HepG2 (cell line): ENCODE measurements around the gene GNAL. TPM values are rescaled to one million over a fixed set of nuclear protein-coding genes. Genes with fewer than 3 reads are reported as not detected.

ENCODE experiments used
- CREBL2 ChIP-seq: sonication (generic); formaldehyde crosslinking; IDR thresholded peaks from 2 replicates; pipeline ENCODE4 v1.8.1; 2023; ENCODE audit warnings: missing genetic modification reagents, mild to moderate bottlenecking, borderline replicate concordance
- DPF2 ChIP-seq: sonication (generic); formaldehyde crosslinking; IDR thresholded peaks from 2 replicates; pipeline ENCODE4 v1.4.0; 2020; ENCODE audit warnings: mild to moderate bottlenecking, low read depth, missing genetic modification reagents, borderline replicate concordance
- HDAC2 ChIP-seq: sonication (generic); formaldehyde crosslinking; IDR thresholded peaks from 2 replicates; pipeline ENCODE4 v1.4.0; 2020; ENCODE audit warnings: missing genetic modification reagents
- LCORL ChIP-seq, 2 experiments: fragments of 450-650 bp in 1 of 2; sonication (generic) in 1 of 2; formaldehyde crosslinking in 1 of 2; IDR thresholded peaks; 2 replicates each; pipeline versions ENCODE4 v1.5.0 to v1.6.1; 2017 to 2020; ENCODE audit warnings: antibody characterized with exemption in 1 of 2, missing genetic modification reagents in 1 of 2
- MIER3 ChIP-seq: IDR thresholded peaks from 2 replicates; pipeline ENCODE4 v1.6.1; 2016; ENCODE audit warnings: missing compliant biosample characterization, borderline replicate concordance
- MYPOP ChIP-seq: sonication (generic); formaldehyde crosslinking; IDR thresholded peaks from 2 replicates; pipeline ENCODE4 v1.8.1; 2023; ENCODE audit warnings: mild to moderate bottlenecking, moderate library complexity, missing genetic modification reagents
- NFE2L2 ChIP-seq: fragments of 150-350 bp; IDR thresholded peaks from 2 replicates; pipeline ENCODE4 v1.6.1; 2014; ENCODE audit warnings: low read length
- PLRG1 ChIP-seq: fragments of 450-650 bp; conservative IDR thresholded peaks from 2 replicates; pipeline ENCODE4 v1.6.1; 2016
- RELA ChIP-seq: sonication (generic); formaldehyde crosslinking; IDR thresholded peaks from 2 replicates; pipeline ENCODE4 v1.4.0; 2020; ENCODE audit warnings: missing genetic modification reagents
- SALL1 ChIP-seq: sonication (generic); formaldehyde crosslinking; IDR thresholded peaks from 2 replicates; pipeline ENCODE4 v1.8.0; 2022; ENCODE audit warnings: mild to moderate bottlenecking, missing genetic modification reagents
- TARDBP ChIP-seq: sonication (generic); formaldehyde crosslinking; IDR thresholded peaks from 2 replicates; pipeline ENCODE4 v1.8.0; 2022; ENCODE audit warnings: mild to moderate bottlenecking, missing genetic modification reagents
- TBX3 ChIP-seq: fragments of 450-650 bp; IDR thresholded peaks from 2 replicates; pipeline ENCODE4 v1.6.1; 2017; ENCODE audit warnings: antibody characterized with exemption, mild to moderate bottlenecking, inconsistent platforms, borderline replicate concordance
- ZBTB3 ChIP-seq: sonication (generic); formaldehyde crosslinking; IDR thresholded peaks from 2 replicates; pipeline ENCODE4 v1.4.0; 2020; ENCODE audit warnings: low read depth, mild to moderate bottlenecking, moderate library complexity, missing genetic modification reagents, borderline replicate concordance
- ZFP62 ChIP-seq: sonication (generic); formaldehyde crosslinking; IDR thresholded peaks from 2 replicates; pipeline ENCODE4 v1.4.0; 2020; ENCODE audit warnings: missing genetic modification reagents
- ZNF274 ChIP-seq: sonication (generic); formaldehyde crosslinking; IDR thresholded peaks from 2 replicates; pipeline ENCODE4 v1.5.1; 2020; ENCODE audit warnings: mild to moderate bottlenecking, missing genetic modification reagents
- ZNF503 ChIP-seq: sonication (generic); formaldehyde crosslinking; IDR thresholded peaks from 2 replicates; pipeline ENCODE4 v1.4.0; 2020; ENCODE audit warnings: missing genetic modification reagents
- ZNF572 ChIP-seq: sonication (generic); formaldehyde crosslinking; IDR thresholded peaks from 2 replicates; pipeline ENCODE4 v1.5.1; 2020; ENCODE audit warnings: mild to moderate bottlenecking, missing genetic modification reagents
- ZNF768 ChIP-seq: sonication (generic); formaldehyde crosslinking; IDR thresholded peaks from 2 replicates; pipeline ENCODE4 v1.4.0; 2020; ENCODE audit warnings: missing genetic modification reagents
- polyA plus RNA-seq, 8 experiments: library from polyadenylated mRNA; depleted of rRNA in 3 of 8; stranded (reverse) in 7 of 8; unstranded in 1 of 8; fragments of >200 nt; fragmentation: Illumina TruSeq in 4 of 8; extraction: Trizol in 4 of 8; gene quantifications; 2 replicates each; pipeline versions ENCODE4 v1.2.1 to v1.2.3, GENCODE V29; 2011 to 2016; ENCODE audit warnings: low read depth in 4 of 8, missing spikeins in 1 of 8, mixed read lengths in 1 of 8; ENCODE audit not compliant: insufficient read depth in 1 of 8
- total RNA-seq, 5 experiments: library from RNA; depleted of rRNA; stranded (reverse); fragments of >200 nt; fragmentation: Illumina TruSeq; extraction: Trizol; gene quantifications; 2 replicates each; pipeline ENCODE4 v1.2.3, GENCODE V29; 2016; ENCODE audit warnings: low read depth in 1 of 5
- TF ChIP-seq, protein P1 (sequence below): sonication (generic); formaldehyde crosslinking; IDR thresholded peaks from 2 replicates; pipeline ENCODE4 v1.8.1; 2022; ENCODE audit warnings: low read depth, mild to moderate bottlenecking, missing genetic modification reagents
- TF ChIP-seq, protein P2 (sequence below): sonication (generic); formaldehyde crosslinking; conservative IDR thresholded peaks from 2 replicates; pipeline ENCODE4 v1.4.0; 2020; ENCODE audit warnings: mild to moderate bottlenecking, missing genetic modification reagents, moderate library complexity

The GNAL gene
- total and polyA plus RNA-seq, 2 of the 13 experiments (the other 11 are each of a cell fraction or from before 2014, with no cell fraction given), result 0.87 to 1.4 TPM

- TF ChIP-seq, protein P1, sequence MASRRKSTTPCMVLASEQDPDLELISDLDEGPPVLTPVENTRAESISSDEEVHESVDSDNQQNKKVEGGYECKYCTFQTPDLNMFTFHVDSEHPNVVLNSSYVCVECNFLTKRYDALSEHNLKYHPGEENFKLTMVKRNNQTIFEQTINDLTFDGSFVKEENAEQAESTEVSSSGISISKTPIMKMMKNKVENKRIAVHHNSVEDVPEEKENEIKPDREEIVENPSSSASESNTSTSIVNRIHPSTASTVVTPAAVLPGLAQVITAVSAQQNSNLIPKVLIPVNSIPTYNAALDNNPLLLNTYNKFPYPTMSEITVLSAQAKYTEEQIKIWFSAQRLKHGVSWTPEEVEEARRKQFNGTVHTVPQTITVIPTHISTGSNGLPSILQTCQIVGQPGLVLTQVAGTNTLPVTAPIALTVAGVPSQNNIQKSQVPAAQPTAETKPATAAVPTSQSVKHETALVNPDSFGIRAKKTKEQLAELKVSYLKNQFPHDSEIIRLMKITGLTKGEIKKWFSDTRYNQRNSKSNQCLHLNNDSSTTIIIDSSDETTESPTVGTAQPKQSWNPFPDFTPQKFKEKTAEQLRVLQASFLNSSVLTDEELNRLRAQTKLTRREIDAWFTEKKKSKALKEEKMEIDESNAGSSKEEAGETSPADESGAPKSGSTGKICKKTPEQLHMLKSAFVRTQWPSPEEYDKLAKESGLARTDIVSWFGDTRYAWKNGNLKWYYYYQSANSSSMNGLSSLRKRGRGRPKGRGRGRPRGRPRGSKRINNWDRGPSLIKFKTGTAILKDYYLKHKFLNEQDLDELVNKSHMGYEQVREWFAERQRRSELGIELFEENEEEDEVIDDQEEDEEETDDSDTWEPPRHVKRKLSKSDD, result 0 out of 2 replicates have a peak, but pooled peaks have one; percentile 54
- TF ChIP-seq LCORL (IDR thresholded peaks at IDR 0.05) (no peak), LCORL (CRISPR knock-in tag; IDR thresholded peaks at IDR 0.05) (peak; percentile 53; the same call in 1 of the 2 replicates), MIER3 (CRISPR knock-in tag) (no peak), SALL1 (CRISPR knock-in tag) (peak; percentile 32; the same call in 1 of the 2 replicates), ZBTB3 (CRISPR knock-in tag) (no peak), ZNF768 (CRISPR knock-in tag) (0 out of 2 replicates have a peak, but pooled peaks have one; percentile 44), CREBL2 (CRISPR knock-in tag) (no peak), MYPOP (CRISPR knock-in tag) (no peak), DPF2 (no peak), ZNF572 (CRISPR knock-in tag) (no peak), ZNF503 (no peak), RELA (CRISPR knock-in tag) (no peak), PLRG1 (no peak), TBX3 (peak; percentile 67; the same call in 1 of the 2 replicates), HDAC2 (CRISPR knock-in tag) (no peak), TARDBP (CRISPR knock-in tag) (peak; percentile 40; the same call in 1 of the 2 replicates), ZNF274 (no peak), ZFP62 (CRISPR knock-in tag) (no peak), NFE2L2 (no peak)
- TF ChIP-seq, protein P2, sequence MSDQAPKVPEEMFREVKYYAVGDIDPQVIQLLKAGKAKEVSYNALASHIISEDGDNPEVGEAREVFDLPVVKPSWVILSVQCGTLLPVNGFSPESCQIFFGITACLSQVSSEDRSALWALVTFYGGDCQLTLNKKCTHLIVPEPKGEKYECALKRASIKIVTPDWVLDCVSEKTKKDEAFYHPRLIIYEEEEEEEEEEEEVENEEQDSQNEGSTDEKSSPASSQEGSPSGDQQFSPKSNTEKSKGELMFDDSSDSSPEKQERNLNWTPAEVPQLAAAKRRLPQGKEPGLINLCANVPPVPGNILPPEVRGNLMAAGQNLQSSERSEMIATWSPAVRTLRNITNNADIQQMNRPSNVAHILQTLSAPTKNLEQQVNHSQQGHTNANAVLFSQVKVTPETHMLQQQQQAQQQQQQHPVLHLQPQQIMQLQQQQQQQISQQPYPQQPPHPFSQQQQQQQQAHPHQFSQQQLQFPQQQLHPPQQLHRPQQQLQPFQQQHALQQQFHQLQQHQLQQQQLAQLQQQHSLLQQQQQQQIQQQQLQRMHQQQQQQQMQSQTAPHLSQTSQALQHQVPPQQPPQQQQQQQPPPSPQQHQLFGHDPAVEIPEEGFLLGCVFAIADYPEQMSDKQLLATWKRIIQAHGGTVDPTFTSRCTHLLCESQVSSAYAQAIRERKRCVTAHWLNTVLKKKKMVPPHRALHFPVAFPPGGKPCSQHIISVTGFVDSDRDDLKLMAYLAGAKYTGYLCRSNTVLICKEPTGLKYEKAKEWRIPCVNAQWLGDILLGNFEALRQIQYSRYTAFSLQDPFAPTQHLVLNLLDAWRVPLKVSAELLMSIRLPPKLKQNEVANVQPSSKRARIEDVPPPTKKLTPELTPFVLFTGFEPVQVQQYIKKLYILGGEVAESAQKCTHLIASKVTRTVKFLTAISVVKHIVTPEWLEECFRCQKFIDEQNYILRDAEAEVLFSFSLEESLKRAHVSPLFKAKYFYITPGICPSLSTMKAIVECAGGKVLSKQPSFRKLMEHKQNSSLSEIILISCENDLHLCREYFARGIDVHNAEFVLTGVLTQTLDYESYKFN (CRISPR knock-in tag), result peak; percentile 25; the same call in 1 of the 2 replicates
Observed at GRCh38 chr18:11861583-11862288, 172.7 kb downstream of the GNAL start (continued).
